DND-41 (cell line): Measurements from ENCODE around the gene GPR55.

Experiments
- ATAC-seq: fragments of 200-7000 bp; cut with Tn5 transposase; 3 replicates; pipeline ENCODE4 v1.9.1; 2021; ENCODE audit warnings: low read depth; ENCODE audit not compliant: insufficient read depth
- DNase-seq: peaks from one replicate; pipeline ENCODE4 v3.0.0-alpha.2; 2020
- H2AFZ ChIP-seq: 2 replicates; pipeline ENCODE4 v1.6.0; 2012; ENCODE audit warnings: low read depth, low read length
- H3K27ac ChIP-seq: 2 replicates; pipeline ENCODE4 v1.5.1; 2012; ENCODE audit warnings: low read length, inconsistent platforms
- H3K27me3 ChIP-seq: fragments of 200-600 bp; sonication (generic); 2 replicates; pipeline ENCODE4 v1.6.0; 2012; ENCODE audit warnings: low read length, mild to moderate bottlenecking, inconsistent platforms; ENCODE audit not compliant: insufficient read depth, poor library complexity
- H3K36me3 ChIP-seq: 2 replicates; pipeline ENCODE4 v1.5.1; 2012; ENCODE audit warnings: low read length, inconsistent platforms; ENCODE audit not compliant: insufficient read depth
- H3K4me1 ChIP-seq: 2 replicates; pipeline ENCODE4 v1.5.1; 2012; ENCODE audit warnings: mild to moderate bottlenecking, low read length; ENCODE audit not compliant: insufficient read depth
- H3K4me2 ChIP-seq: 2 replicates; pipeline ENCODE4 v1.6.0; 2012; ENCODE audit warnings: mild to moderate bottlenecking, moderate library complexity, low read length, inconsistent platforms; ENCODE audit not compliant: insufficient read depth
- H3K4me3 ChIP-seq, 2 experiments: fragments of 200-600 bp in 1 of 2; shearing (Covaris generic) in 1 of 2; 2 replicates each; pipeline ENCODE4 v1.5.1; 2012 to 2016; ENCODE audit warnings: inconsistent platforms in 2 of 2, low read length in 2 of 2, mild to moderate bottlenecking in 2 of 2, low read depth in 1 of 2, moderate library complexity in 1 of 2
- H3K79me2 ChIP-seq: 2 replicates; pipeline ENCODE4 v1.6.0; 2012; ENCODE audit warnings: low read length, inconsistent platforms; ENCODE audit not compliant: insufficient read depth
- H3K9ac ChIP-seq: 2 replicates; pipeline ENCODE4 v1.6.0; 2012; ENCODE audit warnings: low read depth, mild to moderate bottlenecking, inconsistent platforms, low read length, moderate library complexity
- H3K9me3 ChIP-seq: 2 replicates; pipeline ENCODE4 v1.5.1; 2012; ENCODE audit warnings: low read length, moderate library complexity, mild to moderate bottlenecking, inconsistent platforms; ENCODE audit not compliant: insufficient read depth, severe bottlenecking
- H4K20me1 ChIP-seq: 2 replicates; pipeline ENCODE4 v1.6.0; 2012; ENCODE audit warnings: low read length; ENCODE audit not compliant: insufficient read depth
- EZH2 ChIP-seq: IDR thresholded peaks from 3 replicates; pipeline ENCODE4 v1.6.1; 2012; ENCODE audit warnings: borderline replicate concordance, low read depth, mild to moderate bottlenecking, moderate library complexity, low read length, inconsistent platforms; ENCODE audit not compliant: severe bottlenecking
- TF ChIP-seq, protein P1 (sequence below): IDR thresholded peaks from 2 replicates; pipeline ENCODE4 v1.5.1; 2012; ENCODE audit warnings: borderline replicate concordance, low read length, moderate library complexity, mild to moderate bottlenecking; ENCODE audit not compliant: poor library complexity, severe bottlenecking; ENCODE audit errors: extremely low read depth

The GPR55 gene

DNA sequence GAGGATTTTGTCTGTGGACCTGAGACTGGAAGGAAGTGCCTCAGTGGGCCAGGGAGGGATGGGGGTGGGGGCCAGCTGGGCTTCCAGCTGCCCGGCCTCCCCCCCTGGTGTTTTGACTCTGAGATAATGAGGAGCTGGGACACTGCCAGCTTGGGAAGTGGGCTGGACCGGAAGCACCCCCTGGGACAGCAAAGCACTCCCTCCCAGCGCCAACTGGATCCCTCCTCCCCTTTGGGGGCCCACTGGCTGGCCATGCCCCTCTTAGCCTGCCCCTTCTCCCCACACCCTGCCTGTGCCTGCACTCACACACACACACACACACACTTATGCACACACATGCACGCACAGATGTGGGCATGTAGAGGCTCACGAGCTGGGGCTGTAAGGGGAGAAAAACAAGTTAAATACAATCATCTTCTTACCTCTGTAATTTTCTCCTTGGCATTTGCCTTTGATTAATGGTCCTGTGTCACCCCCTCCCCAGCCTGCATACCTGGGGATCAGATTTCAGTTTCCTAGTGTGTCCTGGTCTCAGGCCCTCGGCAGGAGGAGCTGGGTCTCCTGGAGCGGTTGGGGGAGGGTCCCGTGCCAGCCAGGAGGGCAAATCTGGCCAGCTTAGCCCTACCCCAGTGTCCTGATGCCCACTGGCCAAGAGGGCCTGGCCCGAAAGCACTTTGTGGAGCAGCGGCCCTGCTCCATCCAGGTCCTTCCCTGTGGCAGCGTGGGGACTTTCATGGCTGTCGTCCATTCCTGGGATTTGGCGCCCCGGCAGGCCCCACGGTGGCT, 56.7 kb downstream of the GPR55 start:
- no peak overlapping the region for H3K27ac ChIP-seq
- H3K36me3 ChIP-seq, result no peaks in the 10 kb centered on the region; the same call in 1 of the 2 replicates
- H3K4me3 ChIP-seq, result no peak overlapping the region
- DNase-seq, result no peak
- H3K9ac ChIP-seq, result peak overlapping the region; percentile 21; the same call in 1 of the 2 replicates
- H3K9me3 ChIP-seq, result no peaks in the 10 kb centered on the region
- no peak overlapping the region for H3K4me2 ChIP-seq
- H3K4me1 ChIP-seq, result peaks cover 41% of the 10 kb centered on the region
- no peak overlapping the region for H2AFZ ChIP-seq
- TF ChIP-seq EZH2, result no peak
- TF ChIP-seq, protein P1, sequence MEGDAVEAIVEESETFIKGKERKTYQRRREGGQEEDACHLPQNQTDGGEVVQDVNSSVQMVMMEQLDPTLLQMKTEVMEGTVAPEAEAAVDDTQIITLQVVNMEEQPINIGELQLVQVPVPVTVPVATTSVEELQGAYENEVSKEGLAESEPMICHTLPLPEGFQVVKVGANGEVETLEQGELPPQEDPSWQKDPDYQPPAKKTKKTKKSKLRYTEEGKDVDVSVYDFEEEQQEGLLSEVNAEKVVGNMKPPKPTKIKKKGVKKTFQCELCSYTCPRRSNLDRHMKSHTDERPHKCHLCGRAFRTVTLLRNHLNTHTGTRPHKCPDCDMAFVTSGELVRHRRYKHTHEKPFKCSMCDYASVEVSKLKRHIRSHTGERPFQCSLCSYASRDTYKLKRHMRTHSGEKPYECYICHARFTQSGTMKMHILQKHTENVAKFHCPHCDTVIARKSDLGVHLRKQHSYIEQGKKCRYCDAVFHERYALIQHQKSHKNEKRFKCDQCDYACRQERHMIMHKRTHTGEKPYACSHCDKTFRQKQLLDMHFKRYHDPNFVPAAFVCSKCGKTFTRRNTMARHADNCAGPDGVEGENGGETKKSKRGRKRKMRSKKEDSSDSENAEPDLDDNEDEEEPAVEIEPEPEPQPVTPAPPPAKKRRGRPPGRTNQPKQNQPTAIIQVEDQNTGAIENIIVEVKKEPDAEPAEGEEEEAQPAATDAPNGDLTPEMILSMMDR, result no peak
- H3K27me3 ChIP-seq, result no peaks in the 10 kb centered on the region
- peaks cover 28% of the 10 kb centered on the region for H3K79me2 ChIP-seq
- ATAC-seq, result no peak
- peaks cover 53% of the 10 kb centered on the region for H4K20me1 ChIP-seq

DNA sequence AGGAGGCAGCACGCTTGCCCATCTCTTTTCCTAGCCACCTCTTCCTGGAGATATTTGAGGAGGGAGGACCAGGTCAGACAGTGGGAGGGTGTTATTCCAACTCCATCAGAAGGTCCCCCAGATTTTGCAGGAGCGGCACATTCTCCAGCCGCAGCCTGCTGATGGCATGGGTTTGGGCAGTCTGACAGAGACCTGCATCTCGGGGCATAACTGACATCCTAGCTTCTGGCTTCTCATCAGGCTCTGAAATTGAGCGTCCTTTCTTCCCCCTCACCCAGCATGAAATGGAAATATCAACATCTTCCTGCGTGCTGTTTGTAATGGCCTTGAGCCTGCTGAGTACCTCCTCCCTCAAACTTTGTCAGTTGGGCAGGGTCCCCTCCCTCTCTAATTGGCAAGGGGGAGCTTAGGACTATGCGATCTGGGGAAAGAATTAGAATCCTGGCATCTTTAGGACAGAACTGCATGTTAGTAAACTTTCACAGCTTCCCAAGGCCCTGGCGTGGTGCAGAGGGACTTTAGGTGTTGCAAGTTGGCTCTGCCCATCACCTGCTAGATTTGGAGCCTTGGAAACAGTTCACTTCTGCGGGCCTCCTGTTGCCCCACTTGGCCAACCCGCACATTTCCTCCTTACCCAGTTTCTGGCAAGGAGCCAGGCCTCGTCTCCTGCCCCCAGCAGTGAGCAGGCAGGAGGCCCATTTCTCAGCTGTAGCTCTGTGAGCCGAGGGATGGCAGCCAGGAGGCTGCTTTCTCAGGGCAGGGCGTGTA, 58.1 kb downstream of the GPR55 start:
- Histone ChIP-seq H3K4me1 (peaks cover 41% of the 10 kb centered on the region), H3K36me3 (no peaks in the 10 kb centered on the region; the same call in 1 of the 2 replicates), H3K9ac (peak overlapping the region; percentile 91; the same call in 1 of the 2 replicates), H4K20me1 (peaks cover 46% of the 10 kb centered on the region), H3K4me3 (peak overlapping the region in 1 of 2 experiments; percentile 18; a peak in 1 of 4 replicates), H3K4me2 (peak overlapping the region; percentile 97), H3K9me3 (no peaks in the 10 kb centered on the region), H3K79me2 (peaks cover 28% of the 10 kb centered on the region), H2AFZ (no peak overlapping the region), H3K27ac (peak overlapping the region; percentile 68), H3K27me3 (peaks cover under 1% of the 10 kb centered on the region)
- TF ChIP-seq, protein P1, result peak; percentile 3
- no peak for TF ChIP-seq EZH2
- DNase-seq, result peak; percentile 83
- peak; percentile 69 for ATAC-seq

DNA sequence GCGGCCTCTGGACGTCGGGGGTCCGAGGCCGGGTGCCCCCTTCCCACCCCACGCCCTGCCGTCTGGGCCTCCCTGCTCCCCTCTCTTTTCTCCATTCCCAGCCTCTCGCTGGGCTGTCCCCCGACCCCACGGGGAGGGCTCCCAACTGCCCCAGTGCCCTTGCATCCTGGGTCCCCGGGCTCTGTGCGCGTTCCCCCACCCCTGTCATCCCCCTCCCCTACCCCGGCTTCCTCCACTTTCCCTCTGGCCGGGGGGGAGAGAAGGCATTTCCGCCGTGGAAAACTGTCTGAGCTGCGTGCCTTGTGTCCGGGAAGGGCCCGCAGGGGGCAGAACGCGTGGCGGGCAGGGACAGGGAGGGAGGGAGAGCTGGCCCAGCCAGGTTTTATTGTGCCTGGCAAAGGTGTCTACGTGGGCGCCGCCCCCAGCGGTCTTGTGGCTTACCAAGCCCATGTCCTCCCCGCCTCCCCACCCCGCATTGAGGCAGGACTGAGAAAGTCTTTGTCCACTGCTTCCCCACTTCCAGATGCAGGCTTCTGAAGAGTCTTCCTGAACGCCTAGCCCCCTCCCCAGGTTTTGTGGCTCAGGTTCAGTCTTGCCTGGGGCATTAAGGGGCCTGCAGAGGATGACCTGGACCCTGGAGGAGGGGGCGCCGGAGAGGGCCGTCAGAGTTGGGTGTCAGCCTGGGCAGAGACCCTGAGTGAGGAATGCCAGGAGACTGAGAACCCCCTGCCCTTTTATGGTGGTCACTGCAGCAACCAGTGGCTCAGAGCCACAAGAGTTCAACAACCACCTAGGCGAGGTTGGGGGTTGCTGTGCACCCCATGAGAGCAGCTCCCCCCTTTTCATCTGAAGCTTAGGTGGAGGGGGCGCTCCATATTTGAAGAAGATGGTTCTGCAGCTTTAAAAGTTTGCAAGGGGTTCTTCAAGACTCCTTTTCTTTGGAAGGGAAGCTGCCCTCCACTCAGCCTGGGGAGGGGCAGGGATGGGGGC, 59.0 kb downstream of the GPR55 start:
- ATAC-seq (no peak), DNase-seq (no peak)
- no peaks in the 10 kb centered on the region for H3K9me3 ChIP-seq
- peak overlapping the region; percentile 31; the same call in 1 of the 2 replicates for H3K27ac ChIP-seq
- no peak for TF ChIP-seq EZH2
- TF ChIP-seq, protein P1, result no peak
- H2AFZ ChIP-seq, result peak overlapping the region; percentile 93; the same call in 1 of the 2 replicates
- peaks cover 40% of the 10 kb centered on the region for H4K20me1 ChIP-seq
- peak overlapping the region; percentile 68 to 70; a peak in 3 of 4 replicates for H3K4me3 ChIP-seq
- H3K27me3 ChIP-seq, result peaks cover 8% of the 10 kb centered on the region
- peak overlapping the region; percentile 91; the same call in 1 of the 2 replicates for H3K9ac ChIP-seq
- H3K79me2 ChIP-seq, result peaks cover 28% of the 10 kb centered on the region
- no peaks in the 10 kb centered on the region; the same call in 1 of the 2 replicates for H3K36me3 ChIP-seq
- H3K4me2 ChIP-seq, result peak overlapping the region; percentile 97
- peaks cover 41% of the 10 kb centered on the region for H3K4me1 ChIP-seq
